Measurements from ENCODE around the gene REV3L.
"Not testable (repeated sequence)": the region's sequence is repeated elsewhere in the genome, so short reads cannot be mapped to it uniquely, and the experiment has no call there.

REV3L gene

DNA sequence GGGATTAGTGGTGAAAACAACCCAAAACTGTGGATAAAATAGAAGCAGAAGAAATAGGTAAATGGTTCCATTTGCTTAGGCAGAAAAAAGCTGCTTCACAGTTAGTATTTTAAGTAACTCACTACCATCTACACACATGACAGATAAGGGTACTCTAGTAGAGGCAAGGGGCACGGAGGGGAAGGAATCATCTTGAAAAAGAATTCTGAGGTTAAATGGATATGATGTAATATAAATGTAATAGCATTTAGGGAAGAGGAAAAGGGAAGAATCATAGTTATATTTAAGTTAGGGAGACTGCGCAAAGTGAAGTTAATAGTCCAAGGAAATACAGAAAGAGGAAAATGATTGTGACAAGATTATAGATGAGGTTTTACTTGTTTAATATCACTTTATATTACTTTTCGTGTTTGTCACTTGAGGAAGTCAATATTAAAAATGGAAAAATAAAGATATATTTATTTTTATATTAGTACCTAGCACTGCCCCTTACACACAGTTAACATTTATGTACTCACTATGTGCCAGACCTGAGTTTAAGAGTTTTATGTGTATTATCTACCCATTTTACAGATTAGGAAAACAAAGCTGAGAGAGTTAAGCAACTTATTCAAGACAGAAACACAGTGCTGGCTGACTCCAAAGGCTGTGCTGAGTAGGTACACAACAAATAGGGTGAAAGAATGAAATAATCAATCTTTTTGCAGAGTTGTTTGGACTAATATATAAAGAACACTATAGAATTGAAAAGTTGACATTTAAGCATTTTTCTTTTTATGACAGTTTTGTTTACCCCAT lies 128.1 kb downstream of the REV3L start:
- DNase-seq: no peak

DNA sequence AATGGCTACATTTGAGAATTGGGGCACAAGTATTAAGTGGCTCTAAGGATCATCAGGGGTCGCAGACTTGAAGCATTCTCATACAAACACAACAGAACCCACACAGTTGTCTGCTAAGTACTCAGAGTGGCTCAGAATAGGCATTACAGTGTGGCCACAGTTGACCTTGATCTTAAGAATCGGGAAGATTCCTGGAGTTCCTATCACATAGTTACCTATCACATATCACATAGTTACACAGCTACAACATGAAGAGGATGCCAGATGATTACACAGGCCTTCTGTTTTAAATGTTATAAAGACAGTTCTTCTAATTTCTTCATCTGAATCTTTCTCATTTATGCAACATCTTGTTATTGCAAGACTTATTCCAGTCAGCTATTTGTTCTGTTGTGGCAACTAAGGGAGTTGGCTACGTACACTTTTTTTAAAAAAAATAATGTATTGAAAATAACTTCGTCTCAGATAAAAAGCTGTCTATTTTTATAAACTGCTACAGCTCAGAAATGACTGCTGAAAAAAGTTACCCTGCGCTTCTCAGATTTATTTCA lies 129.0 kb downstream of the REV3L start:
- no peak for DNase-seq

DNA sequence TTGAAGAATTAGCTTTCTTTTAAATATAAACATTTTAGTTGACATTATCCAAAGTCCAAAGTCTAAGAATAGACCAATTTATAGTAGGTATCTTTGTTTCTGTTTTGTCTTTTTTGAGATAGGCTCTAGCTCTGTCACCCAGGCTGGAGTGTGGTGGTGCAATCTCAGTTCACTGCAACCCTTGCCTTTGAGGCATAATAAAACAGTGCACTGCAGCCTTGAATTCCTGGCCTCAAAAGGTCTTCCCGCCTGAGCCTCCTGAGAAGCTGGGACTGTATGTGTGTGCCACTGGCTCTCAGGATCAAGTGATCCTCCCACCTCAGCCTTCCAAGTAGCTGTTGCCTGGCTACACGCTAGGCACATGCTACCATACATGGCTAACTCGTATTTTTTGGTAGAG lies 135.4 kb downstream of the REV3L start:
- DNase-seq: no peak

DNA sequence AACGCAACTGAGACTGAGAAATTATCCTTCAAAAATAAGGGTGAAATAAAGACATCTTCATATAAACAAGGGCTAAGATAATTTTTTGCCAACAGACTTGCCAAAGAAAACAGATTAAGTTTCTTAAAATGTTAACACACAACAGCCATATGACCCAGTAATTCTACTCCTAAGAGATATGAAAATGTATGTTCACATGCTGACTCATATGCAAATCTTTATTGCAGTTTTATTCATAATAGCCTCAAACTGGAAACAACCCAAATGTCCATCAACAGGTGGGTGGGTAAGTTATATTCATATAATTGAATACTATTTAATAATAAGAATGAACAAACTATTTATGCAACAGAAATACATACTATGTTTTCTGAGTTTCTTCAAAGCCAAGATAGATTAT lies 140.1 kb downstream of the REV3L start:
- DNase-seq: no peak

DNA sequence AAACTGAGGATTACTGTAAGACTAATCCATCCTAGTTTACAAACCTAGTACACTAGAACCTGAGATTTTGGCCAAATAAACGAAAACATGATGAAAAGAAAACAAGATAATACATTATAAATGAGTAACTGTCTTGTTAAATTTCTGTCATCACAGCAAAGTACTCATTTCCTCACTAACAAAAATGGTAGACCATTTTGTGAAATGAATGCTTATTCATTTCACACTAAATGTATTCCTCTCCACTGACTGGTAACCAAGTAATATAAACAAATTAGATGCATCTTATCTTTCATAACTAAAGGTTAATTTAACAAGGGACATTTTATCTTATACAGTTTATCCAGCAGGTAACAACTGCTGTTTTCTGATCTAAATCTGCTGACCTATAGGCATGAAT lies 143.7 kb downstream of the REV3L start:
- no peak for DNase-seq

DNA sequence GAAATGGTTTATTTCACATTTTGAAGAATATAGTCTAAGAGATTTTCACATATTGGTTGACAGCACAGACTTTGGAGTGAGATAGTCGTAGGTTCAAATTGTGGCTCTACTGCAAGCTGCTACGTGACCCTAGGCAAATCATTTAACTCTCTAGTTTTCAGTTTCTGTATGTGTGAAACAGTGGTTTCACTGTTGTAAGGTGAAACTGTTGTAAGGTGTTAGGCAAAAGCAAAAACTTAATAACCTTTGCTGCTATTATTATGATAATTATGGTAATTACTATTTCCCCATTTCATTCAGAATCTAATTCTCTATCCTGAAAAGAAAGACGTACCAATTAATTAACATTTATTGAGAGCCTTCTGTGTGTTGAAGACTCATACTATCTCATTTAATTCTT lies 144.2 kb downstream of the REV3L start:
- DNase-seq: no peak

DNA sequence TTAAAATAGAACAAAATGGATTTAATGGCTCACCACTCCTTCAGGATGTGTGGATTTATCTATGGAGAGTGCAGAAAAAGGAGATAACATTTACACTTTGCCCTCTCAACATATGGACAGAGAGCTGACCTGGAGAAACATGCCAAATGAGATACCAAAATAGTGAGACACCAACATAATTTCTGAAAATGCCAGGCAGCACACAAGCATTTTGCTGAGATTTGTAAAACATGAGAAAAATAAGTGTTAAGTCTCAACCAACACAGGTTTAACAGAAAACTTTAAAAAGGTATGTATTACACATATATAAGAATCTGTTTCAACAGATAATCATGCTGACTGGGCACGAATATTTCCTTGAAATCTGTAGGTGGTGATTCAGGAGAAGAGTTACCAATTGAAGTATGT lies 145.2 kb downstream of the REV3L start:
- no peak for DNase-seq

DNA sequence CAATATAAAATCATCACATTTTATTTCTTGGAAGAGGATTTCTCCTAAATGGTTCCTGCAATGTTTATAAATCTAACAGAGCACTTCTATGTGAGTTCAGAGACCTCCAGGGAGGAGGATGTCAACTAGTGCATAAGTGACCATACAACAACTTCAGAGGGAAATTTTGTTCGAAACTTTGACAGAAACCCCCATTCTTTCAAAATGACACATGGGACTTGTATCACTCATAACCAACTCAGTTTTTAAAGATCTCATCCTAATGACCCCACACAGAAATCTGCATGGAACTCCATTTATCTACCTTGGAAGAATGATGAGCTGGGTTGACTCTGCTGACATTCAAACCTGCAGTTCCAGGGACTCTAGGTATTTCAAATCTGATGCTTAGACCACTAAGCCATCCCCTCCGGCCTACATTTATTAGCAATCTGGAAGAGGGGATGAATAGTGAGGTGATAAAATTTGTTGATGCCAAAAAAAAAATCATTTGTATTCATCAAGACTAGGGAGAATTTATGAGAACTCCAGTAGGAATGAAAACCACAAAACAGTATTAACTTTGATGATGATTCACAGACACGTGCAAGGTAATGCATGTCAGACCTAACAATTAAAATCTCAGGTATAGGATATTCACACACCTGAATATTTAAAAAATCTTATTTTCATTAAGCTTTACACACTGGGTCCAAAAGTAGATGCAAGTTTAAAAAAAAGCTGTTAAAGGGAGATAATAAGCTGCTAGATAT lies 153.0 kb downstream of the REV3L start:
- DNase-seq: no peak

DNA sequence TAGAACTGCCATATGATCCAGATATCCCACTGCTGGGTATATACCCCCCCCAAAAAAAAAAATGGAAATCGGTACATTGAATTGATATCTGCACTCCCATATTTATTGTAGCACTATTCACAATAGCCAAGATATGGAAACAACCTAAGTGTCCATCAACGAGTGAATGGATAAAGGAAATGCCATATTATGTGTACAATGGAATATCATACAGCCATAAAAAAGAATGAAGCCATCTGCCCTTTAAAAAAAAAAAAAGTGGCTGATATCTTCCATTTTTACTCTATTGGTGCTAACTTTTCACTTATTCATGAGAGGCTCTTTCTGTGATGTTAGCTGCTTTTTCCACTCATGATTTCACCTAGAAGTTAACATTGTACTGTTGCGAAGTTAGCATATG lies 156.5 kb downstream of the REV3L start:
- no peak for DNase-seq

DNA sequence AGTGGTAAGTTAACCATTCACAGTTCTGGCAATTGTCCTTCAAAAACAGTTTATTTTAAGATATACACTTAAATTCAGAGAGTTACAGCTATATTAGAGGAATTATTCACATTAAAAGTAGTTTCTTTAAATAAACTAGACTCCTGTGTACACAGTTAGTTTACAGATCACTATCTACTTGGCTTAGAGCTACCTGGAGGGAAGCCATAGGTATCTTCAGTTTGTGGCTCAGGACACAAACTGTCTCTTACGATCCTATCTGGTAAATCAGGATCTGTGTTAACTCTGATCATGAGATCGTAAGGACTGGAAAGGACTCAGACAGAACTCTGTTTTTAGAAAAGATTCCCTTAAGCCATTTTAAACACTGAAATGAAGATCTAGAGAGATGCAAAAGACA lies 160.9 kb downstream of the REV3L start:
- DNase-seq: no peak

DNA sequence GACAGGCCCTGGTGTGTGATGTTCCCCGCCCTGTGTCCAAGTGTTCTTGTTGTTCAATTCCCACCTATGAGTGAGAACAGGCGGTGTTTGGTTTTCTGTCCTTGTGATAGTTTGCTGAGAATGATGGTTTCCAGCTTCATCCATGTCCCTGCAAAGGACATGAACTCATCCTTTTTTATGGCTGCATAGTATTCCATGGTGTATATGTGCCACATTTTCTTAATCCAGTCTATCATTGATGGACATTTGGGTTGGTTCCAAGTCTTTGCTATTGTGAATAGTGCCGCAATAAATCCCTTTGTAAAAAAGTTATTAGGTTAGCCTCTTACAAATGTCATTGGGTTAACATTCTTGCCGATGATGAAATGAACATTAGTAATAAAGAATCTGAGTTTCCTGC lies 175.1 kb downstream of the REV3L start:
- not testable (repeated sequence) for DNase-seq

DNA sequence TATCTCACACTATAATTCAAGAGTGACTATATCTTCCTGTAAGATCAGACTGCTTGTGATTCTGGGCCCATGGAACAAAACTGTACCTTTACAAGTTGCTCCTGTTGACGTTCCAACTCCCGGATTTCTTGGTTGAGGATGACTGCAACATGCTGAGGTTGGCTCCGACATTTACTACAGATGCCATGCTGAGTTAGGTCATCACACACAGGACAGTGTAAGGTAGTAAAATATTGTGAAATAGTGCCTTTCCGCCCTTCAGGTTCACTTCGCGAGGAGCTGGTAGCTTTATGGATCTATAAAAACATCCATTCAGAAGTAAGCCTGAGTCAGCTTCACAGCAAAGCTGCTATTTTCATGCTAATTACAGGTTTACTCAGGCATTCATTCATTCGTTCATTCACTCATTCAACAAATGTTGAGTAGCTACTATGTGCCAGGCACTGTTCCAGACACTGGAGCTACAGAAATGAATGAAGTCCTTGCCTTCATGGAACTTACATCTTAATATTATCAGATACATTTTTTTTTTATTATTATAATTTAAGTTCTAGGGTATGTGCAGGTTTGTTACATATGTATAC lies 175.7 kb downstream of the REV3L start:
- no peak for DNase-seq

DNA sequence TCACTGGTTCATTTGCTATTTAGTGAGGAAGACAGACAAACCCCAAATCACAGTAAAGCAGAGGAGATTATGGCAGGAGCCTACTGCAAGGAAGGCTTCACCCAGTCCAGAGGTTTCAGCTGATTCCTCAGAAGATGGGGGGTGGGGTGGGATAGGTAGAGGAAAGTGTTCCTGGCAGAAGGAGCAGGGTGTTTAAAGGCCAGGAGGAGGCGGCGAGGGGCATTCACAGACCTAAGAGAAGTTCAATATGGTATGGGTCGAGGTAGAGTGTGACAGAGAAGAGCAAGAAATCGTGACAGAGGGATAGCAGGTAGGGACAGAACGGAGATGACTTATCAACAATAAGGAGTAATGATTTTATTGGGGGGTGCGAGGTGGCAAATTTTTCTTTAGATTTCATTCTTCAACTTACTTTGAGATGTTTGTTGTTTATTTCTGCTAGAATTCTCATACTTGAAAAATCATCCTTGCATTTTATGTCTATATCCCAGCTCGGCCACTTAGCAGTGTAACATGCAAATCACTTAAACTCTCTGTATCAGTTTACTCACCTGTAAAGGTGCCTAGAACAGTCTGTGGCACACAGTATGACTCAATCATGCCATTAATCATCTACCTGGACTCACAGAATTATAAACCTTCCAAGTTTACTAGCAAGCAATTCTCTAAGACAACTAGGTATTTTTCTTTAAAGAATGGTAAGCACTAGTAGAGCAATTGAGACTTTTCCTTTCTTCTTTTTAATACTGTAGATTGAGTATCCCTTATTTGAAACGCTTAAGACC lies 176.7 kb downstream of the REV3L start:
- DNase-seq: no peak

DNA sequence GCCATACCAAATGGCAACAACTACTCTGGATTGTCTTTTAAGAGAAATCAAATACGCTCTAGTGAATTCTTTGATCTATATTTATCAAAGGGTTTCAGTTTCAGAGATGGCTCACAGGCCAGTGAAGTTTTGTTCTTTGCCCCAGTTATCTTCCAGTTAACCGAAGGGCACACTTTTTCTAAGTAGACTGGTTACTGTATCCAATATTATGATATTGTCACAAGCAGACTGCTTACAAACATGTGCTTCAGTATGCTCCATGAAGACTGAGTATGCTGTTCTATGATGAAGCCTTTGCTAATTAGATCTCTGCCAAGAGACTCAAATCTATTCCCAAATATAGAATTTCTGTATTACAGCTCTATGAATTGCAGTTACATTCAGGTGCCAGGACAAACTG lies 181.1 kb downstream of the REV3L start:
- no peak for DNase-seq

DNA sequence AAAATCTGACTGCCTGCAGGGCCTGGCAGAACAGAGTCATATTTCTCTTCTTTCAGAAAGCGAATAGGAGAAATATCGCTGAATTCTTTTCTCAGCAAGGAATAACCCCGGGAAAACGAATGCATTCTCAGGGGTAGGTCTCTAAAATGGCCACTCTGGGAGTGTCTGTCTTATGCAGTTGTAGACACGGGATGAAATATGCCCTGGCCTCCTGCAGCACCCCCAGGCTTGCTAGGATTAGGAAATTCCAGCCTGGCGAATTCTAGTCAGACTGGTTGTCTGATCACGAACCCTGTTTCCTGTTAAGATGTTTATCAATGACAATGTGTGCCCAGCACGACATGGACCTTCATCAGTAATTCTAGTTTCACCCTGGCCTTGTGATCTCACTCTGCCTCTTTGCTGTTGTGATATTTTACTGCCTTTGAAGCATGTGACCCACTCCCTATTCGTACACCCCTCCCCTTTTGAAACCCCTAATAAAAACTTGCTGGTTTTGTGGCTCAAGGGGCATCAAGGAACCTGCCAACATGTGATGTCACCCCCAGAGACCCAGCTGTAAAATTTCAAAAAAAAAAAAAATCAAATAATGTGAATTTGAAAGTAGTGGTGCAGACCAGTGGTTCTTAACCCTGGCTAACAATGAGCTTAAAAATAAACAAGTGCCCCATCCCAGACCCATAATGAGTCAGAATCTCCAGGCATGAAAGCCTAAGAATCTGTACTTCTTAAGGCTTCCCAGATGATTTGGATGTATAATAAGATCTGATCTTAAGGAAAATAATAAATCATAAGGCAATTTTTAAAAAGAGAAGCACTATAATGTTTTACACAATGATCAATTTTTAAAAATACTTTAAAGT lies 181.8 kb downstream of the REV3L start:
- not testable (repeated sequence) for DNase-seq

DNA sequence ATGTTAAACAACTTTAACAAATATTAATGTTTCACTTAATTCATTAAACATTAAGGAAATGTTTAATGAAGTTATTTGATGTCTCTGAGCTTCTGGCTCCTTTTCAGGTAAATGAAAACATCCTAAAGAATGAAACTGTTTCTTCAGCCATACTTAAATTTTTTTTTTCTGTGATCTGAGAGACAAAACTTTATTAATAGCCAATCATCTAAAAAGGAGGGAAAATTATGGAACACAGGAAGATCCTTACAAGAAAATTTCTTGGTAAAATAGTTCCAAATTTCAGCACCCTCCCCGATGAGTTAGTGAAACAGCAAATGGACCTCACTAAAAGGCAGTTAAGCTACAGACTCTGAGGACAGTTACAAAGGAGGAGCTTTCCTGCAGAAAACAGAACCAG lies 185.2 kb downstream of the REV3L start:
- DNase-seq: no peak

DNA sequence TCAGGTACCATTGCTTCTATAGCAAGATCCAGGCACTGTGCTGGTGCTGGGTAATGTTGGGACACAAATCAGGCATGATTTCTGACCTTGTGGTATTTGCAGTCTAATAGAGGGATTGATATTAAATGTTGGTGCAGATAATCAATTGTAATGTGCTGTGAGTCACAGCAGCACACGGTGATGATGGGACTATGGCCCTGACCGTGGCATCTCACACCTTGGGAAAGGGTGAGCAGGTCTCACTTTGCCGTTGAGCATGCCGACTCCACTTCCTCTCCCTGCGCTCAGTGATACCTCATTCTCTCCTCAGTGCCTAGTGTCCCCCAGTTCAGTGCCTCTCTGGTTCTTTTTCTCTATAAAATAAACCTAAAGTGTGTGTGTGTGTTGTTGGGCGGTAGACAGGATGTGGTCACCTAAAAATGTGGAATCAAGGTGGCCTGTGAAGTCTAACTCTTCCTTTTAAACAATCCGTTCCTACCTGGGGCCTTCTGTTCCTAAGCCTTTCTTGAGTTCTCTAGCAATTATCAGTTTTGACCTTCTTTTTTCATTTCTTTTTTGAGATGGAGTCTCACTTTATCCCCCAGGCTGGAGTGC lies 188.5 kb downstream of the REV3L start:
- DNase-seq: no peak

DNA sequence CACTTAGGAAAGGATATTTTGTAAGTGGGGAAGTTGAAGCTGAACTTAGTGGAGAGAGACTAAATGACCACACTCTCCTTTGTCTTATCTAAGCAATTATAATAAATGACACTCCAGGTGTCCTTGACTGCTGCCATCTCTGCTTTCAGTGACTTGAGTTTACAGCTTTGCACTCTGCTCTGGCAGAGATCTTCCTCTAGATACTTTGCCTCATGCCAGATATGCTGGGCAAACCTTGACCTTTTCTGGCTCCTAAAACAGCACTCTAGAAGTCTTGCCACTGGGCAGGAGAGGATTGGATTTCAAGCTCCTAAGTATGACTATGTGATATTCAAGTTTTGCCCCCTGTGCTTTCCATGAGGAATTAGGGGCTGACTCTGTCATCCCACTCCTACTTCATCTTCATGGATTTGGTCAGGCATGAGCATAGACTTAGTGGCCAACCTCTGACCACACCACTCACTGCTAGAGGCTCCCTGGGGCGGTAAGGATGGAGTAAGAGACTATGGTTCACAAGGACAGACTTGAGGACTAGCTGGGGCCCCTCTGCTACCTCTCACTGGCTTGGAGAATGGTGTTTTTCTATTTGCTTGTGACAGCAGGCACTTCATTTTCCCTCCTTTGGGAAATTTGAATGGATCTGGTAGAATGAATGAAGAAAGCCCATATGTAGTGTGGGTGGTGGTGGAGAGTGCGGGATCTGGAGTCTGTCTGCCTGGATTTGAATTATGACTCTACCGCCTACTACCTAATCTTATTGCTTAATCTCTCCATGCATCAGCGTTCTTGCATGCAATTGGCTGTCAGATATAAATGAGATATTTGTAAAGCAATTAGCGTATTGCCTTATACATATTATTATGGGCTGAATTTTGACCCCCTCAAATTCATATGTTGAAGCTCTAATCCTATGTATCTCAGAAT lies 191.4 kb downstream of the REV3L start:
- DNase-seq: no peak

DNA sequence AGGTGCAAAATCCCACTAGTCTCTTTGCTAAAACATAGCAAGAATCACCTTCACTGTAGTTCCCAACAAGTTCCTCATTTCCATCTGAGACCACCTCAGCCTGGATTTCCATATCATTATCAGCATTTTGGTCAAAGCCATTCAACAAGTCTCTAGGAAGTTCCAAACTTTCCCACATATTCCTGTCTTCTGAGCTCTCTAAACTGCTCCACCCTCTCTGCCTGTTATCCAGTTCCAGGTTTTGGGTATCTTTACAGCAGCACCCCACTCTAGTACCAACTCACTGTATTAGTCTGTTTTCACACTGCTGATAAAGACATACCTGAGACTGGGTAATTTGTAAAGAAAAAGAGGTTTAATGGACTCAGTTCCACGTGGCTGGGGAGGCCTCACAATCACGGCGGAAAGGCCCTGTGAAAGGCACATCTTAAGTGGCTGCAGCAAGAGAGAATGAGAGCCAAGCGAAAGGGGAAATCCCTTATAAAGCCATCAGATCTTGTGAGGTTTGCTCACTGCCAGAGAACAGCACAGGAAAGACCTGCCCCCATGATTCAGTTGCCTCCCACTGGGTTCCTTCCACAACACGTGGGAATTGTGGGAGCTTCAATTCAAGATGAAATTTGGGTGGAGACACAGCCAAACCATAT lies 192.2 kb downstream of the REV3L start:
- not testable (repeated sequence) for DNase-seq

DNA sequence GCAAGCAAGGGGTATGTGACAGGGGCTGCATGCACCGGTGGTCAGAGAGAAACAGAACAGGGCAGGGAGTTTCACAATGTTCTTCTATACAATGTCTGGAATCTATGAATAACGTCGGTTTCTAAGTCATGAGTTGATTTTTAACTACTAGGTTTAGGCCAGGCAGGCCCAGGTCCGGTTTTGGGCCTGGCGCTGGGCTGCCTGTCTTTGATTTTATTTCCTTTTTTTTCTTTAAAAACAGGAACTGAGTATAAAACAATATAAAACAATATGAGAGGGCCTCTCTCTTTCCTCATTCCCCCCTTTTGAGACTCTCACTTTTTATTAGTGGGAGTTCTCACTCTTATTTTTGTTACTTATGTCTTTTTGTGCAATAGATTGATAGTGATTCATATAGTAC lies 198.7 kb downstream of the REV3L start:
- DNase-seq: not testable (repeated sequence)

All from right hindlimb (tissue), 1 donor.